Neural progenitor cell (in vitro differentiated cells): ENCODE measurements around the gene TECTA.

Experiments
- CTCF ChIP-seq: fragments of 200-600 bp; sonication (generic); IDR thresholded peaks from 2 replicates; pipeline ENCODE4 v1.5.1; 2017; ENCODE audit warnings: antibody characterized with exemption, mild to moderate bottlenecking
- EZH2 ChIP-seq: fragments of 200-600 bp; sonication (generic); IDR thresholded peaks from 2 replicates; pipeline ENCODE4 v1.6.1; 2017; ENCODE audit warnings: antibody characterized with exemption, mild to moderate bottlenecking, moderate library complexity
- EZH2phosphoT487 ChIP-seq: fragments of 200-600 bp; sonication (generic); IDR thresholded peaks from 2 replicates; pipeline ENCODE4 v1.6.1; 2017; ENCODE audit warnings: antibody characterized with exemption

GRCh38 chr11:121236115-121237001 lies 135.3 kb downstream of the TECTA start:
- TF ChIP-seq EZH2phosphoT487, result no peak
- TF ChIP-seq CTCF, result no peak
- no peak for TF ChIP-seq EZH2
